SK-N-SH (cell line): Measurements from ENCODE around the gene RNF169. TPM values are rescaled to one million over a fixed set of nuclear protein-coding genes. Genes with fewer than 3 reads are reported as not detected.

Experiments
- CTCF ChIA-PET: fragments of 300-600, 350-600 bp; formaldehyde crosslinking; extraction: SDS; loops from one replicate; lab custom pipeline; 2021; lab: Yijun Ruan, JAX
- POLR2A ChIA-PET: fragments of 350-600 bp; sonication (Branson Sonifier 250); formaldehyde crosslinking; extraction: SDS; loops from one replicate; lab custom pipeline; 2020; ENCODE audit warnings: antibody characterized with exemption, inconsistent platforms; lab: Yijun Ruan, JAX
- DNase-seq: peaks from one replicate; pipeline ENCODE4 v3.0.0; 2012
- H2AFZ ChIP-seq: fragments of 200-600 bp; sonication (generic); 2 replicates; pipeline ENCODE4 v1.8.1; 2016; ENCODE audit warnings: antibody characterized with exemption, mild to moderate bottlenecking, low read depth
- H3F3A ChIP-seq: fragments of 200-600 bp; sonication (generic); replicated peaks from 2 replicates; pipeline ENCODE3; 2016; ENCODE audit warnings: antibody characterized with exemption, mild to moderate bottlenecking; ENCODE audit not compliant: insufficient read depth
- H3K27ac ChIP-seq, 2 experiments: fragments of 200-500 bp in 1 of 2; fragments of 200-600 bp in 1 of 2; sonication (Bioruptor generic) in 1 of 2; sonication (generic), shearing (Covaris generic) in 1 of 2; 2 replicates each; pipeline versions ENCODE4 v1.5.1 to v1.6.1; 2014 to 2016; ENCODE audit warnings: low read depth in 2 of 2, inconsistent platforms in 1 of 2, low read length in 1 of 2, mild to moderate bottlenecking in 1 of 2, mixed read lengths in 1 of 2
- H3K27me3 ChIP-seq: fragments of 200-600 bp; sonication (generic), shearing (Covaris generic); 2 replicates; pipeline ENCODE4 v1.6.1; 2016; ENCODE audit warnings: mixed run types; ENCODE audit not compliant: insufficient read depth
- H3K36me3 ChIP-seq, 2 experiments: fragments of 200-500 bp in 1 of 2; fragments of 200-600 bp in 1 of 2; sonication (Bioruptor generic) in 1 of 2; sonication (generic) in 1 of 2; replicated peaks in 1 of 2; 2 replicates each; pipeline versions ENCODE3 to v1.5.1; 2014 to 2016; ENCODE audit warnings: low read length in 1 of 2, mild to moderate bottlenecking in 1 of 2; ENCODE audit not compliant: insufficient read depth in 2 of 2, control insufficient read depth in 1 of 2
- H3K4me1 ChIP-seq, 2 experiments: fragments of 200-500 bp in 1 of 2; fragments of 200-600 bp in 1 of 2; sonication (Bioruptor generic) in 1 of 2; sonication (generic), shearing (Covaris generic) in 1 of 2; 2 replicates each; pipeline versions ENCODE4 v1.5.1 to v1.6.1; 2014 to 2016; ENCODE audit warnings: low read depth in 1 of 2, low read length in 1 of 2, mixed run types in 1 of 2; ENCODE audit not compliant: insufficient read depth in 2 of 2, control insufficient read depth in 1 of 2
- H3K4me2 ChIP-seq: fragments of 200-600 bp; sonication (generic), shearing (Covaris generic); 2 replicates; pipeline ENCODE4 v1.6.1; 2017; ENCODE audit warnings: mixed run types
- H3K4me3 ChIP-seq, 2 experiments: fragments of 200-500 bp in 1 of 2; fragments of 200-600 bp in 1 of 2; sonication (Bioruptor generic) in 1 of 2; sonication (generic), shearing (Covaris generic) in 1 of 2; 2 replicates each; pipeline versions ENCODE4 v1.5.1 to v1.8.1; 2014 to 2016; ENCODE audit warnings: low read depth in 2 of 2, inconsistent platforms in 1 of 2, low read length in 1 of 2, mild to moderate bottlenecking in 1 of 2, mixed read lengths in 1 of 2, moderate library complexity in 1 of 2
- H3K79me2 ChIP-seq: fragments of 200-600 bp; sonication (generic); 2 replicates; pipeline ENCODE4 v1.8.1; 2017; ENCODE audit warnings: mild to moderate bottlenecking; ENCODE audit not compliant: insufficient read depth
- H3K9ac ChIP-seq: fragments of 200-600 bp; sonication (generic); 2 replicates; pipeline ENCODE4 v1.6.1; 2017; ENCODE audit warnings: mixed run types
- H3K9me2 ChIP-seq: fragments of 200-600 bp; sonication (generic); 2 replicates; pipeline ENCODE4 v1.6.1; 2017; ENCODE audit warnings: mixed run types
- H3K9me3 ChIP-seq: fragments of 200-600 bp; sonication (generic); 2 replicates; pipeline ENCODE4 v1.6.1; 2017; ENCODE audit warnings: mixed run types, mild to moderate bottlenecking, moderate library complexity
- H4K20me1 ChIP-seq: fragments of 200-600 bp; sonication (generic); 2 replicates; pipeline ENCODE4 v1.6.1; 2017; ENCODE audit warnings: mild to moderate bottlenecking, mixed run types; ENCODE audit not compliant: insufficient read depth
- CHD2 ChIP-seq: fragments of 150-350 bp; IDR thresholded peaks from 2 replicates; pipeline ENCODE4 v1.6.1; 2018; ENCODE audit warnings: low read length; ENCODE audit not compliant: partially characterized antibody
- CTCF ChIP-seq: fragments of 200-600 bp; sonication (generic); IDR thresholded peaks from 2 replicates; pipeline ENCODE4 v1.6.1; 2017; ENCODE audit warnings: antibody characterized with exemption, mild to moderate bottlenecking, moderate library complexity
- ELF1 ChIP-seq: IDR thresholded peaks from 2 replicates; pipeline ENCODE4 v1.4.0; 2012
- FOSL2 ChIP-seq: IDR thresholded peaks from 2 replicates; pipeline ENCODE4 v1.4.0; 2012; ENCODE audit warnings: low read depth, mild to moderate bottlenecking, moderate library complexity, borderline replicate concordance
- FOXM1 ChIP-seq: IDR thresholded peaks from 2 replicates; pipeline ENCODE4 v1.4.0; 2012; ENCODE audit warnings: low read depth, mild to moderate bottlenecking
- GATA2 ChIP-seq: sonication (generic); formaldehyde crosslinking; IDR thresholded peaks from 2 replicates; pipeline ENCODE4 v1.5.0; 2020; ENCODE audit warnings: mild to moderate bottlenecking, missing genetic modification reagents
- MXI1 ChIP-seq: IDR thresholded peaks from 2 replicates; pipeline ENCODE4 v1.6.1; 2012; ENCODE audit warnings: mild to moderate bottlenecking, low read depth, low read length, improper control_type of control experiment
- POLR2AphosphoS5 ChIP-seq: IDR thresholded peaks from 2 replicates; pipeline ENCODE4 v1.6.1; 2012; ENCODE audit warnings: low read depth, low read length
- RAD21 ChIP-seq: IDR thresholded peaks from 2 replicates; pipeline ENCODE4 v1.6.1; 2012; ENCODE audit warnings: mild to moderate bottlenecking, low read length
- RCOR1 ChIP-seq: fragments of 150-350 bp; IDR thresholded peaks from 2 replicates; pipeline ENCODE4 v1.6.1; 2017; ENCODE audit warnings: antibody characterized with exemption, low read length
- TAF1 ChIP-seq: IDR thresholded peaks from 2 replicates; pipeline ENCODE4 v1.6.1; 2012; ENCODE audit warnings: low read depth, mild to moderate bottlenecking, low read length, moderate library complexity, borderline replicate concordance
- TEAD4 ChIP-seq: IDR thresholded peaks from 2 replicates; pipeline ENCODE4 v1.4.0; 2012; ENCODE audit warnings: mild to moderate bottlenecking, borderline replicate concordance; ENCODE audit not compliant: insufficient read depth
- YY1 ChIP-seq: IDR thresholded peaks from 2 replicates; pipeline ENCODE4 v1.4.0; 2012; ENCODE audit warnings: low read depth, mild to moderate bottlenecking
- WGBS: methylation state at CpG from one replicate; pipeline ENCODE4 v1.1.6; 2017; ENCODE audit warnings: low lambda C conversion rate; 5-methylcytosine and 5-hydroxymethylcytosine counted together
- polyA plus RNA-seq, 3 experiments: library from polyadenylated mRNA; depleted of rRNA; stranded (reverse); fragments of >200 nt; gene quantifications; 2 replicates each; pipeline ENCODE4 v1.2.3, GENCODE V29; 2012
- TF ChIP-seq, protein P1 (sequence below): IDR thresholded peaks from 2 replicates; pipeline ENCODE4 v1.4.0; 2012; ENCODE audit warnings: low read depth, borderline replicate concordance
- TF ChIP-seq, protein P2 (sequence below): IDR thresholded peaks from 2 replicates; pipeline ENCODE4 v1.6.1; 2012; ENCODE audit warnings: mild to moderate bottlenecking, low read depth, low read length, moderate library complexity

Gene RNF169
- polyA plus RNA-seq, 1 of the 3 experiments (the other 2 are of a cell fraction), result 2.2 TPM

- no peaks in the 10 kb centered on the region for H3K4me1 ChIP-seq
- H2AFZ ChIP-seq, result no peak overlapping the region
- peaks cover 93% of the 10 kb centered on the region for H3K79me2 ChIP-seq
- peaks cover 29% of the 10 kb centered on the region for H4K20me1 ChIP-seq
- H3K4me2 ChIP-seq, result no peak overlapping the region
- no peaks in the 10 kb centered on the region for H3K27me3 ChIP-seq
- H3K9me2 ChIP-seq, result no peaks in the 10 kb centered on the region
- no peak overlapping the region for H3K4me3 ChIP-seq
- no peak overlapping the region for H3K27ac ChIP-seq
- H3K36me3 ChIP-seq, result peaks cover 0 to 11% of the 10 kb centered on the region in 2 experiments
- ChIA-PET CTCF (interaction anchor here (0.6 kb wide), 1 partner anchor 144 kb away, joined by 4 read pairs; no protein-coding TSS in a partner anchor), POLR2A (no interaction called here)
- no peaks in the 10 kb centered on the region for H3K9me3 ChIP-seq
- TF ChIP-seq YY1 (no peak), RCOR1 (no peak), POLR2AphosphoS5 (no peak), FOXM1 (no peak), CHD2 (no peak), FOSL2 (no peak), TEAD4 (no peak), GATA2 (no peak), TAF1 (no peak), CTCF (no peak), RAD21 (no peak), MXI1 (no peak), ELF1 (no peak)
- TF ChIP-seq, protein P1, sequence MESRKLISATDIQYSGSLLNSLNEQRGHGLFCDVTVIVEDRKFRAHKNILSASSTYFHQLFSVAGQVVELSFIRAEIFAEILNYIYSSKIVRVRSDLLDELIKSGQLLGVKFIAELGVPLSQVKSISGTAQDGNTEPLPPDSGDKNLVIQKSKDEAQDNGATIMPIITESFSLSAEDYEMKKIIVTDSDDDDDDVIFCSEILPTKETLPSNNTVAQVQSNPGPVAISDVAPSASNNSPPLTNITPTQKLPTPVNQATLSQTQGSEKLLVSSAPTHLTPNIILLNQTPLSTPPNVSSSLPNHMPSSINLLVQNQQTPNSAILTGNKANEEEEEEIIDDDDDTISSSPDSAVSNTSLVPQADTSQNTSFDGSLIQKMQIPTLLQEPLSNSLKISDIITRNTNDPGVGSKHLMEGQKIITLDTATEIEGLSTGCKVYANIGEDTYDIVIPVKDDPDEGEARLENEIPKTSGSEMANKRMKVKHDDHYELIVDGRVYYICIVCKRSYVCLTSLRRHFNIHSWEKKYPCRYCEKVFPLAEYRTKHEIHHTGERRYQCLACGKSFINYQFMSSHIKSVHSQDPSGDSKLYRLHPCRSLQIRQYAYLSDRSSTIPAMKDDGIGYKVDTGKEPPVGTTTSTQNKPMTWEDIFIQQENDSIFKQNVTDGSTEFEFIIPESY, result no peak
- no peak for DNase-seq
- peaks cover 7% of the 10 kb centered on the region for H3F3A ChIP-seq
- 79% methylated on average over 2 of the region's 2 CpGs for WGBS
- no peak overlapping the region for H3K9ac ChIP-seq
Measured at GRCh38 chr11:74769055-74769707, 20.5 kb downstream of the RNF169 start.

DNA sequence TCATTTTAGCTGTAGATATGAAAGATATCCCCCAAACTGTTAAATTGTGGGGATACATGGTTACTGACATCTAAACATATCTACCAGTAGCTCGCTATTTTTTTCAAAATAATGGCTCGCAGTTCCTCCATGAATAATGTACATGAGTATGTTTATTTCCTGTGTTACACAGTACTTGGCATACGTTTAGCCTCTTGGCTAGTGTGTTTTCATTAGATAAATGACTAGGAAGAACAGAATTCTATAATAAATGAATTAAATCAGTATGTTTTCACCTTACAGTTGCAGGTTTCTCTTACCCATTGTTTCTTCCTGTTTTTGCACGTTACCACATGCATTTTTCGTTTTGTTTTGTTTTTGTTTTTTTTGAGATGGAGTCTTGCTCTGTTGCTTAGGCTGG lies 21.8 kb downstream of the RNF169 start:
- no peak for DNase-seq
- H3K27me3 ChIP-seq, result no peaks in the 10 kb centered on the region
- H4K20me1 ChIP-seq, result peaks cover 41% of the 10 kb centered on the region
- peaks cover 2 to 7% of the 10 kb centered on the region in 2 experiments for H3K36me3 ChIP-seq
- no peaks in the 10 kb centered on the region for H3K9me2 ChIP-seq
- no peaks in the 10 kb centered on the region for H3K9me3 ChIP-seq
- H3K4me3 ChIP-seq, result no peak overlapping the region
- POLR2A ChIA-PET, result no interaction called here
- H3K4me1 ChIP-seq, result no peaks in the 10 kb centered on the region
- WGBS, result 93% methylated on average over 5 of the region's 5 CpGs
- H3K9ac ChIP-seq, result no peak overlapping the region
- no peak overlapping the region for H3K27ac ChIP-seq
- peaks cover 7% of the 10 kb centered on the region for H3F3A ChIP-seq
- CTCF ChIA-PET, result interaction anchor here (0.8 kb wide), 1 partner anchor 68 kb away, joined by 3 read pairs; no protein-coding TSS in a partner anchor
- peaks cover 94% of the 10 kb centered on the region for H3K79me2 ChIP-seq
- H2AFZ ChIP-seq, result no peak overlapping the region
- no peak overlapping the region for H3K4me2 ChIP-seq
- TF ChIP-seq, protein P2, sequence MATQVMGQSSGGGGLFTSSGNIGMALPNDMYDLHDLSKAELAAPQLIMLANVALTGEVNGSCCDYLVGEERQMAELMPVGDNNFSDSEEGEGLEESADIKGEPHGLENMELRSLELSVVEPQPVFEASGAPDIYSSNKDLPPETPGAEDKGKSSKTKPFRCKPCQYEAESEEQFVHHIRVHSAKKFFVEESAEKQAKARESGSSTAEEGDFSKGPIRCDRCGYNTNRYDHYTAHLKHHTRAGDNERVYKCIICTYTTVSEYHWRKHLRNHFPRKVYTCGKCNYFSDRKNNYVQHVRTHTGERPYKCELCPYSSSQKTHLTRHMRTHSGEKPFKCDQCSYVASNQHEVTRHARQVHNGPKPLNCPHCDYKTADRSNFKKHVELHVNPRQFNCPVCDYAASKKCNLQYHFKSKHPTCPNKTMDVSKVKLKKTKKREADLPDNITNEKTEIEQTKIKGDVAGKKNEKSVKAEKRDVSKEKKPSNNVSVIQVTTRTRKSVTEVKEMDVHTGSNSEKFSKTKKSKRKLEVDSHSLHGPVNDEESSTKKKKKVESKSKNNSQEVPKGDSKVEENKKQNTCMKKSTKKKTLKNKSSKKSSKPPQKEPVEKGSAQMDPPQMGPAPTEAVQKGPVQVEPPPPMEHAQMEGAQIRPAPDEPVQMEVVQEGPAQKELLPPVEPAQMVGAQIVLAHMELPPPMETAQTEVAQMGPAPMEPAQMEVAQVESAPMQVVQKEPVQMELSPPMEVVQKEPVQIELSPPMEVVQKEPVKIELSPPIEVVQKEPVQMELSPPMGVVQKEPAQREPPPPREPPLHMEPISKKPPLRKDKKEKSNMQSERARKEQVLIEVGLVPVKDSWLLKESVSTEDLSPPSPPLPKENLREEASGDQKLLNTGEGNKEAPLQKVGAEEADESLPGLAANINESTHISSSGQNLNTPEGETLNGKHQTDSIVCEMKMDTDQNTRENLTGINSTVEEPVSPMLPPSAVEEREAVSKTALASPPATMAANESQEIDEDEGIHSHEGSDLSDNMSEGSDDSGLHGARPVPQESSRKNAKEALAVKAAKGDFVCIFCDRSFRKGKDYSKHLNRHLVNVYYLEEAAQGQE, result no peak
- TF ChIP-seq CTCF, result no peak
- no peak for TF ChIP-seq GATA2
